Stomach smooth muscle (tissue), 2 donors: ENCODE results near the gene IFNA16.
A peak's percentile ranks its signal among the peaks of the same experiment; 100 is the strongest.
"Not testable (repeated sequence)": the region's sequence is repeated elsewhere in the genome, so short reads cannot be mapped to it uniquely, and the experiment has no call there.

ENCODE experiments used
- H3K27ac ChIP-seq: one replicate; pipeline ENCODE4 v1.7.0; 2013; ENCODE audit warnings: mild to moderate bottlenecking, low read length, inconsistent platforms
- H3K27me3 ChIP-seq, 2 donors: one replicate each; pipeline ENCODE4 v1.7.0; 2013; ENCODE audit warnings: low read length in 2 of 2; ENCODE audit not compliant: insufficient read depth in 2 of 2, control insufficient read depth in 1 of 2
- H3K36me3 ChIP-seq, 2 donors: one replicate each; pipeline ENCODE4 v1.7.0; 2013; ENCODE audit warnings: low read length in 2 of 2; ENCODE audit not compliant: control insufficient read depth in 2 of 2, insufficient read depth in 2 of 2
- H3K4me1 ChIP-seq: one replicate; pipeline ENCODE4 v1.7.0; 2013; ENCODE audit warnings: low read length; ENCODE audit not compliant: control insufficient read depth, insufficient read depth
- H3K4me3 ChIP-seq, 2 donors: one replicate each; pipeline ENCODE4 v1.7.0; 2013; ENCODE audit warnings: low read length in 2 of 2
- H3K9ac ChIP-seq, 2 donors: one replicate each; pipeline ENCODE4 v1.7.0; 2013; ENCODE audit warnings: low read length in 2 of 2, mild to moderate bottlenecking in 1 of 2
- H3K9me3 ChIP-seq, 2 donors: one replicate each; pipeline ENCODE4 v1.7.0; 2013; ENCODE audit warnings: low read length in 2 of 2; ENCODE audit not compliant: control insufficient read depth in 2 of 2
- donor health status: healthy.
- donor health status: Pancreatic carcinoma.

IFNA16 gene

GRCh38 chr9:21194867-21195776 is 22.0 kb downstream of the IFNA16 start:
- not testable (repeated sequence) for H3K27ac ChIP-seq, H3K27me3 ChIP-seq, H3K9me3 ChIP-seq, H3K4me1 ChIP-seq, H3K36me3 ChIP-seq, H3K9ac ChIP-seq
- H3K4me3 ChIP-seq: peak overlapping the region in 1 of 2 donors; percentile 15

GRCh38 chr9:21187487-21187886 is 29.6 kb downstream of the IFNA16 start, which contains the start of gene IFNA4:
TSS of gene IFNA4 (minus strand) at chr9:21187587. CDS start at chr9:21187531, 56 bp downstream.
- H3K9ac ChIP-seq, H3K27ac ChIP-seq, H3K4me3 ChIP-seq, H3K36me3 ChIP-seq, H3K9me3 ChIP-seq, H3K27me3 ChIP-seq, H3K4me1 ChIP-seq: not testable (repeated sequence)

GRCh38 chr9:21182810-21183736 is 34.0 kb downstream of the IFNA16 start:
- not testable (repeated sequence) for H3K4me1 ChIP-seq, H3K27ac ChIP-seq, H3K36me3 ChIP-seq, H3K27me3 ChIP-seq, H3K9me3 ChIP-seq, H3K4me3 ChIP-seq, H3K9ac ChIP-seq

GRCh38 chr9:21174671-21175070 is 42.4 kb downstream of the IFNA16 start:
- Histone ChIP-seq H3K4me1 (no peaks in the 10 kb centered on the region), H3K27ac (no peak overlapping the region), H3K36me3 (no peaks in the 10 kb centered on the region), H3K27me3 (no peaks in the 10 kb centered on the region), H3K9me3 (no peaks in the 10 kb centered on the region), H3K4me3 (no peak overlapping the region), H3K9ac (no peak overlapping the region)

GRCh38 chr9:21172156-21172555 is 45.0 kb downstream of the IFNA16 start:
- Histone ChIP-seq H3K4me1 (no peaks in the 10 kb centered on the region), H3K4me3 (no peak overlapping the region), H3K27ac (no peak overlapping the region), H3K27me3 (no peaks in the 10 kb centered on the region), H3K9ac (no peak overlapping the region), H3K9me3 (no peaks in the 10 kb centered on the region), H3K36me3 (no peaks in the 10 kb centered on the region)

- Histone ChIP-seq H3K36me3 (no peaks in the 10 kb centered on the region), H3K4me1 (no peaks in the 10 kb centered on the region), H3K27ac (no peak overlapping the region), H3K9me3 (no peaks in the 10 kb centered on the region), H3K27me3 (no peaks in the 10 kb centered on the region), H3K4me3 (no peak overlapping the region), H3K9ac (no peak overlapping the region)
These were observed 45.8 kb downstream of the IFNA16 start for GRCh38 chr9:21171351-21171750.

DNA sequence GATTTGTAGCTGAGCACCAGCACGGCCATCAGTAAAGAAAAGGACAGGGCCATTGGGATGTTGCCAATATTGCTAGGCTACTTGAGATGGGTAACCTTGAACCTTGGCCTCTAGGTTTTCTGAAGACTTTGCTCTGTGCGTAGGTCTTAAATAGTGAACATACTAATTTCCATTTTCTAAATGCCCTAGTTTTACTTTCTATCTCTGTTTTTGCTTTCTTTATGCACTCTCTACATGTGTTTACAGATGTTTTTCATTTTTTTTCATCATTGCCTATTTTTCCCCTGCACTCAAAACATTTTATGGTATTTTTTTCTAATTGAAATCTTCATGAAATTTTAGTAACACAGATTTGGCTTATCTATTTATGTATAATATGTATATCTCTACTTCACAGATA is 50.6 kb downstream of the IFNA16 start, which contains the start of gene IFNA21:
IFNA21 (minus strand) TSS at position 101 of the 400 bp plus-strand sequence; CDS start at position 53, 48 bp downstream.
- H3K4me1 ChIP-seq, H3K9ac ChIP-seq, H3K36me3 ChIP-seq, H3K27ac ChIP-seq, H3K9me3 ChIP-seq, H3K27me3 ChIP-seq, H3K4me3 ChIP-seq: not testable (repeated sequence)
